ENCODE results near the gene TAF5L. TPM values are rescaled to one million over a fixed set of nuclear protein-coding genes. Genes with fewer than 3 reads are reported as not detected.

TAF5L gene
- total and polyA plus RNA-seq, 2 of the 4 experiments (the other 2 are of a cell fraction) = 17.9 to 18.6 TPM

DNA sequence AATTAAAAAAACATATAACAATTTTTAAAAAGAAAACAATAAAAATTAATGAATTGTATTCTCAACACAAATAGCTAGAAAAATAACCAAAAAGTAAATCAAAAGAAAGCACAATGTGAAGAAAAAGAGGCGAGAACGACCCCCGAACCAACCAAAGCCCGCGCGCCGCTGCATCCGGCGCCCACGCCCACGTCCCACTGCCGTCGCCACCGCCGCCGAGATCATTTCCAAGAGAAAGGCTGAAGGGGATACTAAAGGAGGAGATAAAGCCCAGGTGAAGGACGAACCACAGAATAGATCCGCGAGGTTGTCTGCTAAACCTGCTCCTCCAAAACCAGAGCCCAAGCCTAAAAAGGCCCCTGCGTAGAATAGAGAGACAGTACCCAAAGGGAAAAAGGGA, 55.6 kb downstream of the TAF5L start:
- H3K9me1 ChIP-seq (ENCODE audit: insufficient read depth, low read length) = 0 out of 2 replicates have a peak, but pooled peaks cover 3% of the 10 kb centered on the region
- ATAC-seq (ENCODE audit: low read depth) = no peak
- no peak overlapping the region for H2BK15ac ChIP-seq (ENCODE audit: low read depth, low read length)
- ChIA-PET POLR2A (ENCODE audit: unreplicated experiment) (no interaction called here), CTCF (interaction anchor here (1.0 kb wide), 2 partner anchors 11 to 12 kb away, joined by 3 to 4 read pairs; partner anchors contain the start of gene ABCB10)
- no peak overlapping the region for H2AFZ ChIP-seq (replicated peaks; ENCODE audit: low read length, poor library complexity)
- H4K5ac ChIP-seq (ENCODE audit: low read depth, low read length) = no peak overlapping the region
- TF ChIP-seq, protein P1, sequence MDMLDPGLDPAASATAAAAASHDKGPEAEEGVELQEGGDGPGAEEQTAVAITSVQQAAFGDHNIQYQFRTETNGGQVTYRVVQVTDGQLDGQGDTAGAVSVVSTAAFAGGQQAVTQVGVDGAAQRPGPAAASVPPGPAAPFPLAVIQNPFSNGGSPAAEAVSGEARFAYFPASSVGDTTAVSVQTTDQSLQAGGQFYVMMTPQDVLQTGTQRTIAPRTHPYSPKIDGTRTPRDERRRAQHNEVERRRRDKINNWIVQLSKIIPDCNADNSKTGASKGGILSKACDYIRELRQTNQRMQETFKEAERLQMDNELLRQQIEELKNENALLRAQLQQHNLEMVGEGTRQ (IDR thresholded peaks at IDR 0.05; ENCODE audit: low read depth, low read length) = no peak
- TF ChIP-seq MAZ (IDR thresholded peaks at IDR 0.05; ENCODE audit: borderline replicate concordance, low read depth, low read length) (no peak), MAFK (IDR thresholded peaks at IDR 0.05; ENCODE audit: low read depth, low read length) (no peak), BHLHE40 (IDR thresholded peaks at IDR 0.05; ENCODE audit: low read depth, low read length) (no peak), RCOR1 (IDR thresholded peaks at IDR 0.05; ENCODE audit: insufficient replicate concordance, low read length) (no peak), RFX5 (IDR thresholded peaks at IDR 0.05; ENCODE audit: low read depth, low read length) (no peak), NFE2L2 (IDR thresholded peaks at IDR 0.05; ENCODE audit: low read depth, low read length) (no peak), CHD1 (IDR thresholded peaks at IDR 0.05; ENCODE audit: low read depth, low read length) (no peak)
- TF ChIP-seq, protein P2, sequence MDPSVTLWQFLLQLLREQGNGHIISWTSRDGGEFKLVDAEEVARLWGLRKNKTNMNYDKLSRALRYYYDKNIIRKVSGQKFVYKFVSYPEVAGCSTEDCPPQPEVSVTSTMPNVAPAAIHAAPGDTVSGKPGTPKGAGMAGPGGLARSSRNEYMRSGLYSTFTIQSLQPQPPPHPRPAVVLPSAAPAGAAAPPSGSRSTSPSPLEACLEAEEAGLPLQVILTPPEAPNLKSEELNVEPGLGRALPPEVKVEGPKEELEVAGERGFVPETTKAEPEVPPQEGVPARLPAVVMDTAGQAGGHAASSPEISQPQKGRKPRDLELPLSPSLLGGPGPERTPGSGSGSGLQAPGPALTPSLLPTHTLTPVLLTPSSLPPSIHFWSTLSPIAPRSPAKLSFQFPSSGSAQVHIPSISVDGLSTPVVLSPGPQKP (IDR thresholded peaks at IDR 0.05; ENCODE audit: borderline replicate concordance, low read depth, low read length) = no peak
- H3K36me3 ChIP-seq (ENCODE audit: control insufficient read depth, insufficient read depth, low read length) = no peaks in the 10 kb centered on the region
- no TSS peak for BruUV-seq (replicated peaks)
- intact Hi-C loops (cut with micrococcal nuclease) = no loop called here
- H4K91ac ChIP-seq (ENCODE audit: insufficient read depth, low read depth, low read length) = no peak overlapping the region
- H3K9me3 ChIP-seq (ENCODE audit: control insufficient read depth, insufficient read depth, low read length) = no peaks in the 10 kb centered on the region
- no peak overlapping the region for H4K8ac ChIP-seq (ENCODE audit: low read depth in 2 of 2, low read length in 2 of 2)
- H3K4ac ChIP-seq (ENCODE audit: low read depth, low read length) = no peak overlapping the region
- H3K23ac ChIP-seq (ENCODE audit: low read depth, low read length) = no peak overlapping the region
- no peak overlapping the region for H2BK120ac ChIP-seq (ENCODE audit: low read depth, low read length)
- no peak overlapping the region for H3K4me2 ChIP-seq (ENCODE audit: low read depth, low read length)
- no peak overlapping the region for H3K9ac ChIP-seq (ENCODE audit: low read depth, low read length)
- DNase-seq = no peak
- H2AK5ac ChIP-seq (ENCODE audit: low read depth, low read length) = no peak overlapping the region
- H2BK5ac ChIP-seq (ENCODE audit: low read depth, low read length, poor library complexity, severe bottlenecking) = no peak overlapping the region
- H3K4me3 ChIP-seq (ENCODE audit: insufficient read depth, low read depth, low read length) = no peak overlapping the region
- H3K56ac ChIP-seq (ENCODE audit: extremely low read depth, insufficient read depth, low read length) = no peak overlapping the region
- H4K20me1 ChIP-seq (ENCODE audit: insufficient read depth, low read length) = no peaks in the 10 kb centered on the region
- dilution Hi-C loops (cut with HindIII; ENCODE audit: low sequenced_read_pairs, unreplicated experiment) = no loop called here
- no peak overlapping the region for H2BK20ac ChIP-seq (ENCODE audit: low read depth, low read length)
- no peak overlapping the region for H3K27ac ChIP-seq (ENCODE audit: insufficient read depth, low read length)
- no peak overlapping the region for H2AK9ac ChIP-seq (replicated peaks; ENCODE audit: low read depth, low read length, poor library complexity)
- H3K79me1 ChIP-seq (ENCODE audit: low read depth in 1 of 2, low read length in 2 of 2) = no peaks in the 10 kb centered on the region
- H3K27me3 ChIP-seq (ENCODE audit: control insufficient read depth, insufficient read depth, low read length) = peaks cover 4% of the 10 kb centered on the region; the same call in 1 of the 2 replicates
- no peak overlapping the region for H3K18ac ChIP-seq (ENCODE audit: low read depth, low read length)
- WGBS, 2 experiments (ENCODE audit: extremely low coverage in 2 of 2, insufficient read length in 1 of 2) = no CpG with 5 or more reads among the region's 20 CpGs
- in situ Hi-C loops (cut with MboI; ENCODE audit: low sequenced_read_pairs) = no loop called here
- H3K14ac ChIP-seq (replicated peaks; ENCODE audit: low read depth, low read length) = no peak overlapping the region
- no peaks in the 10 kb centered on the region for H3K4me1 ChIP-seq (ENCODE audit: control insufficient read depth, insufficient read depth, low read length)
